ENCODE results near the gene INSR.
"Not testable (repeated sequence)": the region's sequence is repeated elsewhere in the genome, so short reads cannot be mapped to it uniquely, and the experiment has no call there.

- not testable (repeated sequence) for TF ChIP-seq CTCF (IDR thresholded peaks at IDR 0.05); POLR2A (IDR thresholded peaks at IDR 0.05); POLR2AphosphoS5 (IDR thresholded peaks at IDR 0.05); EP300 (IDR thresholded peaks at IDR 0.05; ENCODE audit: low read depth)
Measured at GRCh38 chr19:7227149-7227548, 67.1 kb downstream of the INSR start.

All from transverse colon (tissue), 4 donors.